GM18498 (cell line): ENCODE measurements around the gene EEF1G.
A peak's percentile ranks its signal among the peaks of the same experiment; 100 is the strongest.
"Not testable (repeated sequence)": the region's sequence is repeated elsewhere in the genome, so short reads cannot be mapped to it uniquely, and the experiment has no call there.

Source experiments
- ATAC-seq: cut with Tn5 transposase; IDR thresholded peaks from one replicate; pipeline ENCODE4 v1.9.1; 2021; ENCODE audit warnings: mild to moderate bottlenecking, moderate library complexity; ENCODE audit not compliant: unreplicated experiment

The EEF1G gene

GRCh38 chr11:62578541-62578940 is 4.8 kb upstream of the EEF1G start:
- no peak for ATAC-seq

GRCh38 chr11:62577046-62577714 is 3.5 kb upstream of the EEF1G start:
- ATAC-seq, result no peak

- no peak for ATAC-seq
These were observed 2.1 kb upstream of the EEF1G start for GRCh38 chr11:62575837-62576236.

DNA sequence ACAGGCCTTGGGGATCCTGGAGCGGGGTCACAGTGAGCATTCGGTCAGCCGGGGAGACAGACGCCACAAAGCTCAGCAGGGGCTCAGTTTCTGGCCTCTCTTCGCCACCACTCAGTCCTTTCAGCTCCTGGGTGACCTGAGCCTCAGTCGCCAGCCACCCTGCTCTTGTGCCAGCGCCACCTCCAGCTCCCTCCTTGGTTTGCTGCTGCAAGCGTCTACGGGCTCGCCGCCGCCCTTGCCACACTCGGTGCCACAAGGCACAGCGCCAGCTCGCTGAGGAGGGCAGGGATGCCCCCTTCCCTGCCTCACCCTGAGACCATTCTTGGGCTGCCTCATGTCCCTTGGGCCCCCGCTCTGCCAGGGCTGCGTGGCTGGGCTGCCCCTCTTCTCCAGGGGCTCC is 1.5 kb upstream of the EEF1G start:
- ATAC-seq, result no peak

- peak; percentile 16 for ATAC-seq
These were observed 826 bp upstream of the EEF1G start for GRCh38 chr11:62574363-62575071.

DNA sequence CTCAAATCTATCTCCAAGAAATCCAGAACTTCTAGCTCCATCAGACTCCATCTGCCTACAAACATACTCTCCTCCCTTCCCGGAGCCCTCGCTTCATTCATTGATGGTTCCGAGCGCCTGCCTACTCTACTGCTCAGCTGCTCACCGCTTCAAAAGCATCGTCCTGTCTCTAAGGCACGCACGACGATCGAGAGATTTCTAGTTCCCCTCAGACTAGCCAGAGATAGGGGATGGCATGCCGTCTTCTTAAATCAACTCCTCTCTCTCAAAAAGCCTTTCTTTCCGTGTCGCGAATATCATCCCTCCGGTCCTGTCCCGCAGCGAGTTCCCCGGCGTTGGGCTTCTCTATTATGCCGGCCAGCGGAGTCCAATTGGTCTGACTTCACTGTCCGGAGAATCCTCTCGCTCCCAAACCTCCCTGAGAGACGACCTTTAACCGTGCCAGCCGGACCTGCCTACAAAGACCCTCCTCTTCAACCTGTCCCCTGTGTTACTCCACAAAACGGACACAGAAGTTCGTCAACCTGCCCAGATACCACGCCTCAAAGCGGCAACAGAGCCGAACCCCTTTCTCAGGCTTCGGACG is 592 bp downstream of the EEF1G start:
- no peak for ATAC-seq

GRCh38 chr11:62572431-62572830 is 1.3 kb downstream of the EEF1G start:
- no peak for ATAC-seq

DNA sequence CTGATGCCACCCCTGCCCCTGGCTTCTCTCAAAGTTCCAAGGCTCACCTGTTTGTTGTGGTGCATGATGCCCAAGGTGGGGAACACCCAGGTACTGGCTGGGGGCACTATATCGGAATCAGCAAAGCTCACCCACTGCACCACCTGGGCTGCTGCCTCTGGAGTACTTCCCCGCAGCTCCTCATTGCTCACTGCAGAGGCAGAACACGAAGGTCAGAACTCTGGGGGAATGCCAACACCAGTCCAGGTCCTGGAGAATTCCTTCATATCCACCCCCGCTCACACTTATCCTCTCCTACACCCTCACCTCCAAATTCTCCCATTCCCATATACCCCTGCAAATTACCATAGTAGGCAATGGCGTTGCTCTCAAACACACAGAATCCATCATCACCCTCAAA is 2.2 kb downstream of the EEF1G start:
- not testable (repeated sequence) for ATAC-seq

DNA sequence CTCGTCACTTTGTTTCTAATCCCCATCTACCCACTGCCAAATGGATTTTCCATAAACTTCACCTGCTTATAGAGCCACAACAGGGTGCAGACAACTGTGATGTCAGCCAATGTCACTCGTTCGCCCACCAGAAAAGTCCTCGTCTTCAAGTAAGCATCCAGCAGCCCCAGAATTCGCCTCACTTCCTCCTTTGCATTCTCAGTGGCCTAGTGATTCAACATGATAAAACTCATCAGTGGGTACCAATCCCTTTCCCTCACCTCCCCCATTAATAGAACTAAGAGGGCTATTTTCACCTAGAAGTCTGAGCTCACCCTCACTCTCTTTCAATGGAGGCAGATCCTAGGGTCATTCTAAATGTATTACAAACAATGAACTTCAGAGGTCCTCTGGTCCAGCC is 2.8 kb downstream of the EEF1G start:
- ATAC-seq, result not testable (repeated sequence)

DNA sequence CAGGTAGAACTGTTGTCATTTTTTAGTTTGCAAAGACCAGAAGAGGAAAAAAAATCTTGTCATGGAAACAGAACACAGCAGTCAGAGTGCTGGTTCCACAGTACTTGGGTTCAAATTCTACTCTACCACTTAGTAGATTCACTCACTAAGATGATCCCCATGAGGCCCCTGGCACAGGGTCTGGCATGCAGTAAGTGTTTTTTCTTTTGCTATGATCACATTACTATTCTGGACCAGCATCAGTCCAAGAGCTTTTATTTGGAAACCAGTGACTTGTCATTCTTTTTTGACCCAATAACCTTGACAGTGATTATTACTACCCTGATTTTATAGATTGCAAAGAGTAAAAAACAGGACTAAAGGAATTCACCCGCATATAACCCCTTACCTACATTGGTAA is 4.1 kb downstream of the EEF1G start:
- ATAC-seq, result no peak

GRCh38 chr11:62567018-62567633 is 6.6 kb downstream of the EEF1G start:
- no peak for ATAC-seq

DNA sequence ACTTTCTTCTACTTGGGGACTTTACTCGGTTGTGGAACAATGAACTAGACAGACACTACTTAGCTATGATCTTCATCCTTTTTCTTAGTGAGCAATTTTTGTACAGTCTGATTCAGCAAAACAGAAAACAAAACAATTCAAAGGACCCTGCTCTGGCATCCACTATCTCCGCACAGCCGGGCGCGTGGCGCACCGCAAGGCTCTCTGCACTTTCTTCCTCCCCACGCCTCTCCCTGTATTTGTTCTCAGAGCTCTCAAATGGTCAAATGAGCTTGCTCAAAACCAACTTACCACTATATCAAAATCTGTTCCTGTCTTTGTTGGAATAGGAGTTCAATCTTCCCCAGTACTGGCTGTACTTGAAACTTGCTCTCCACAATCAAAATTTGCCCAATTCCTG is 7.4 kb downstream of the EEF1G start:
- ATAC-seq, result no peak

DNA sequence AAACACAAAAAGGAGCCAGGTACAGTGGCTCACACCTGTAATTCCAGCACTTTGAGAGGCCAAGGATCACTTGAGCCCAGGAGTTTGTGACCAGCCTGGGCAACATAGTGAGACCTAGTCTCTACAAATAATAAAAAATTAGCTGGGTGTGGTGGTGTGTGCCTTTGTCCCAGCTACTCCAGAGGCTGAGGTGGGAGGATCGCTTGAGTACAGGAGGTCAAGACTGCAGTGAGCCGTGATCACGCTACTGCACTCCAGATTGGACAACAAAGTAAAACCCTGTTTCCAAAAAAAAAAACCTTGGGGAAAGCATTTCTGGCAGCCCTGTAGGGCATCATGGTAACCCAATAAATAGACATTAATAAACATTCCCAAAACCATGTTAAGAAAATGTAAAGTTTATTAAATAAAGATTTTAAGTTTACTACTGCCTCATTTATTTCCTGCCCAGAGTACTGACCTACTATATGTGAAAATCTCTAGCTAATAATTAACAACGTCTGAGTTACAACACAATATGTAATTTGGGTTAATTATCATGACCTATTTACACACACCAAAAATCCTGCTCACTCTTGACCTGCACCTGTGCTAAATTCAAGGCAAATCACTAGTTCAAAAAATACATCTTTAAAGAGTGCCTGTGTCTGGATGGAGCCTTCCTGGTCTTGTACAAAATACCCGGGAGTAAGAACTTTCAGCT is 8.4 kb downstream of the EEF1G start:
- ATAC-seq, result no peak

DNA sequence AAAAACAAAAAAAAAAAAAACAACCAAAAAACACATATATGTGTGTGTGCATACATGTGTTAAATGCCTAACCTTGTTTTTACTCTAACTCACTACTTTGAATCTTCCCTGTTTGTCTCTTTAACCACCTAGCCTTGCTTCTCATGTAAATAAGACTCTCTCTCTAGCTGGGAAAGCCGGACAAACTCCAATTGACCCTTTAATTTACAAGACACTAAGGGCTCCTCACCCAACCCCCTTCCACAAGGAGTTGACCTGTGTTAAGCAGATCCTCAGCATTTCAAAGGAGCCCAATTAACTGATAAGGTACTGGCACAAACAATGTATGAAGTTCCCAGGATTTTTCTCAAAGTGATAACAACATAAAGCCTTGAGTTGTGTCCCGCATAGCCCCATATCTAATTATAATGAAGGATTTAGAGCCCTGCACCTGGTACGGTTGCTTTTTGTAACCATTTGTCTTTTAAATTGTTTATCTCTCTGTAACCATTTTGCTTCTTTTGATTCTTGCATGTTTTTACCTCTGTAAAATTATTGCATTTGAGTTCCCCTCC is 11.9 kb downstream of the EEF1G start:
- not testable (repeated sequence) for ATAC-seq

DNA sequence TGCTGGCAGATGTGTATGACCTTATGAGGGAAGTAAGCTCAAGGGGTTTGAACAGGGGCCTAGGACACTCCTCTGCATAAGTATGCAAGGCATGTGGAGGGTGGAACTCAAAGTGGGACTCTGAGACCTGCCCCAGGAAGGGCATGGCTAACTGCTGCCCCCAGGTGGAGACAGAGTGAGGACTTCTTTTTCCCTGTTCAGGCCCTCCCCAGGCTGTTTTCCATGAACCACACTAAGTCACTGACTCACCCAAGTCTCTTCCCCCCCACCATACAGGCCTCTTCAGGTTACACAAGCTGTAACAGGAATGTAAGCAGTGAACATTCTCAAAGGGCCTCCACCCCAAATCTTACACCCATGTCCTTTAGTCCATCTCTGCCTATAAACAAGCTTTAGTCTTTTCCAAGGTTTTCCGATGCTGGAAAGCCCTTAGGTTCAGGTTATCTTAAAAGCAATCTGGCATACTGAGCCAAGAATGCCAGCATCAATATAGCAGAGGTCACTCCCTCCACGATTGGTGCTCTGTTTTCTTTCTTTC is 13.1 kb downstream of the EEF1G start:
- no peak for ATAC-seq

DNA sequence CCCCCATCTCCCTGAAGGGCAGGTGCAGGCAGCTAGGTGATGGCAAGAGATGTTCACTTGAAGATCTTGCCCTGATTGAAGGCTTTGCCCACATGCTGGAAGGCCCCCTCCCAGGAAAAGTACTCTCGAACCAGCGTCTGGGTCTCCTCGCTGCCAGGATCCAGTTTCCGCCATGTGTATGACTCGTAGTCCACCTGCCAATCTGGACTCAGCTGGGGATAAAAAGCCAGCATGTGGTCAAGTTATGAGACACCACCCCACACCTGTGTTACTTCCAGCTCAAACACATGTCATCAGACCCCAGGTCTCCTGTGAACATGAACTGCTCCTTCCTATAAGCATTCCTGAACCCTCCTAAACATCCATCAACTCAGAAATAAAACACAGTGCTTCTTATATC is 14.1 kb downstream of the EEF1G start:
- ATAC-seq, result not testable (repeated sequence)

DNA sequence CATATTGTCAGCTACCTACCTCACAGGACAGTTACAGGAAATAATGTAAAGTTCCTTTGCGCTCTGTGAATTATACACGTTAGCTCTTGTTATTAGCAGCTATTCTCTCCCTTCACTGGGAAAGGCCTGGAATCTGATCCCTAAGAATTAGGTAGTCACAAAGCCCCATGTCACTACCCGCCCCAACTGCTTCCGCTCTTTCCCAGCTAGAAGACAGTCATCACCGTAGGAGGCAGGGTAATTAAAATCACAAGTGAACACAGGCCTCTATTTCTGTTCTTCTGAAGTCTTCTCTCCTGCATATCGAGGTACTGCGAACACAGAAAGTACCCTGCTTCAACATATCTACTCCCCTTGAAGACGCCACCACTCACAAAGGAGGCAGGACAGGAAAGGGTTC is 14.5 kb downstream of the EEF1G start:
- ATAC-seq, result no peak

DNA sequence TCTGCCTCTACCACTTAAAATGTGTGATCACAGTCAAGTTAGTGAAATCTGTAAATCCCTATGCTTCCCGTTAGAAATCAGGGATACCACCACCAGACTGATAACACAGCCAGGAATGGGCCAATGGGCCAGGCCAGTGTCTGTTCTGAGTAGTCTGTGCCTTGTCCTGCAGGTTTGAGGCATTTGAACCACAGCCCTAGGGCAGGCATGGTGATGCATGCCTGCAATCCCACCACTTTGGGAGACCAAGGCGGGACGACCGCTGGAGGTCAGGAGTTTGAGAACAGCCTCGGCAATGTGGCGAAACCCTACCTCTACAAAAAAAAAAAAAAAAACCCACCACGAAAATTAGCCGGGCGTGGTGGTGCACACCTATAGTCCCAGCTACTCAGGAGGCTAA is 15.0 kb downstream of the EEF1G start:
- ATAC-seq, result no peak

GRCh38 chr11:62556875-62557631 is 16.6 kb downstream of the EEF1G start:
- peak; percentile 28 for ATAC-seq
